ENCODE data around the gene MVB12B. TPM values are rescaled to one million over a fixed set of nuclear protein-coding genes. Genes with fewer than 3 reads are reported as not detected.

MVB12B gene
- total RNA-seq, 4 donors from 2014 or later, result 10.2 to 25.7 (median 14.0) TPM

DNA sequence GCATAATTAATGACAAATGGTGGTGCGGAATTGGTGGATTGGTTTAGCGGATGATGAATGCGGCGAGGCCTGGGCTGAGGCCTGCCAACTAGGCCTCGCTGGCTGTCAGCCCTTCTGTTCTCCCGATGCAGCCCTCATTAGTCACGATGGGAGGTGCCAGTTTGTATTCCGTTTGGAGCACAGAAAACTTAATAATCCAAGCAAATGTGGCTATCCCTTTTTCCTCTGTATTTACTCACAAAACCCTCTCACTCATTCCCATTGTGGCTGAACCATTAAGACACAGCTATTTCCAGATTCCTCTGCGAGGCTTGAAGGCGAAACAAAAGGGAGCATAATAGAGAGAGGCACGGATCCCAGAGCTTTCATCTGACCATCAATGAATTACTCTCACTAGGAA lies 114.3 kb downstream of the MVB12B start:
- no peaks in the 10 kb centered on the region for H3K27me3 ChIP-seq
- H3K27ac ChIP-seq, result no peak overlapping the region
- WGBS, result 81% methylated on average over 11 of the region's 11 CpGs
- TF ChIP-seq EP300 (IDR thresholded peaks at IDR 0.05) (no peak), POLR2AphosphoS5 (IDR thresholded peaks at IDR 0.05) (no peak), POLR2A (IDR thresholded peaks at IDR 0.05) (no peak)
- TF ChIP-seq, protein P1, sequence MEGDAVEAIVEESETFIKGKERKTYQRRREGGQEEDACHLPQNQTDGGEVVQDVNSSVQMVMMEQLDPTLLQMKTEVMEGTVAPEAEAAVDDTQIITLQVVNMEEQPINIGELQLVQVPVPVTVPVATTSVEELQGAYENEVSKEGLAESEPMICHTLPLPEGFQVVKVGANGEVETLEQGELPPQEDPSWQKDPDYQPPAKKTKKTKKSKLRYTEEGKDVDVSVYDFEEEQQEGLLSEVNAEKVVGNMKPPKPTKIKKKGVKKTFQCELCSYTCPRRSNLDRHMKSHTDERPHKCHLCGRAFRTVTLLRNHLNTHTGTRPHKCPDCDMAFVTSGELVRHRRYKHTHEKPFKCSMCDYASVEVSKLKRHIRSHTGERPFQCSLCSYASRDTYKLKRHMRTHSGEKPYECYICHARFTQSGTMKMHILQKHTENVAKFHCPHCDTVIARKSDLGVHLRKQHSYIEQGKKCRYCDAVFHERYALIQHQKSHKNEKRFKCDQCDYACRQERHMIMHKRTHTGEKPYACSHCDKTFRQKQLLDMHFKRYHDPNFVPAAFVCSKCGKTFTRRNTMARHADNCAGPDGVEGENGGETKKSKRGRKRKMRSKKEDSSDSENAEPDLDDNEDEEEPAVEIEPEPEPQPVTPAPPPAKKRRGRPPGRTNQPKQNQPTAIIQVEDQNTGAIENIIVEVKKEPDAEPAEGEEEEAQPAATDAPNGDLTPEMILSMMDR (IDR thresholded peaks at IDR 0.05), result no peak
- DNase-seq (ENCODE audit: low spot score in 2 of 2), result no peak
- peaks cover 3% of the 10 kb centered on the region for H3K36me3 ChIP-seq
- peaks cover 18% of the 10 kb centered on the region for H3K4me1 ChIP-seq
- no peaks in the 10 kb centered on the region for H3K9me3 ChIP-seq
- H3K4me3 ChIP-seq, result no peak overlapping the region

DNA sequence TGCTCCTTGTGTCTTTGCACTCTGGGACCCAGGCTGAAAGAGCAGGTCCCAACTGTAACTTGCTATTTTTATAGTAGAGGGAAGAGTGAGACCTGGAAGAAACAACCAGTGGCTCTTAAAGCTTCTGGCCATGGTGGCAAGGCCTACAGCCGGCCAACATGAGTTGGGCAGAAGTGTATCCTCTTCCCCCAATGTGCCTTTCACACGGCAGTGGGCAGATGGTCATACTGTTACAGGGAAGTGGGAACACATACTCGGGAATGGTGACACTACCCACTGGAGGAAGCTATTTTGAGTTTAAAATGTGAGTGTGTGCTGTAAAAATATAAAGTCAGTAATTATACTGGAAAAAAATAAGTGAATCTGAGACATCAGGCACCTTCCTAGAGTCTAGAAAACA lies 116.0 kb downstream of the MVB12B start:
- no peak overlapping the region for H3K27ac ChIP-seq
- H3K27me3 ChIP-seq, result no peaks in the 10 kb centered on the region
- no peak overlapping the region for H3K4me3 ChIP-seq
- H3K4me1 ChIP-seq, result peaks cover 10% of the 10 kb centered on the region
- no peak for TF ChIP-seq EP300 (IDR thresholded peaks at IDR 0.05)
- TF ChIP-seq, protein P1 (IDR thresholded peaks at IDR 0.05), result no peak
- no peak for TF ChIP-seq POLR2A (IDR thresholded peaks at IDR 0.05)
- TF ChIP-seq POLR2AphosphoS5 (IDR thresholded peaks at IDR 0.05), result no peak
- DNase-seq (ENCODE audit: low spot score in 2 of 2), result no peak
- no peaks in the 10 kb centered on the region for H3K36me3 ChIP-seq
- no peaks in the 10 kb centered on the region for H3K9me3 ChIP-seq
- 94% methylated on average over 3 of the region's 3 CpGs for WGBS

DNA sequence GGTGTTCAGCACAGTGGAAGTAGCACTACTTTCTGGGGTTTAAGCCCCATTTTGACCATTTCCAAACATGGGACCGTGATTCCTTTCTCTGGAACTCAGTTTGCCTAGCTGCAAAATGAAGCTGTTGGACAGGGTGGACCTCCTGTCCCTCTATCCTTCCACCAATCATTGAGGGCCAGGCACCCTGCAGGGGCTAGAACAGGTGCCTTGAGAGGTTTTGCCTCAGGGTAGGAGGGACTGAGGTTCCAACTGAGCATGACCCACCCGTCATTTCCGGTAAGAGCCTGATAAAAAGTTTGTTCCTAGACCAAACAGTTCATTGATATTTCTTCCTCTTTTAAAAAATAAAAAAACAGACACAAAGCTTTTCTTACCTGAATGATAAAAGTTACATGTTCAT lies 116.5 kb downstream of the MVB12B start:
- Histone ChIP-seq H3K27ac (no peak overlapping the region), H3K9me3 (no peaks in the 10 kb centered on the region), H3K4me3 (no peak overlapping the region), H3K27me3 (no peaks in the 10 kb centered on the region), H3K4me1 (peaks cover 10% of the 10 kb centered on the region), H3K36me3 (no peaks in the 10 kb centered on the region)
- DNase-seq (ENCODE audit: low spot score in 2 of 2), result no peak
- TF ChIP-seq POLR2AphosphoS5 (IDR thresholded peaks at IDR 0.05), result no peak
- no peak for TF ChIP-seq POLR2A (IDR thresholded peaks at IDR 0.05)
- WGBS, result 91% methylated on average over 3 of the region's 3 CpGs

DNA sequence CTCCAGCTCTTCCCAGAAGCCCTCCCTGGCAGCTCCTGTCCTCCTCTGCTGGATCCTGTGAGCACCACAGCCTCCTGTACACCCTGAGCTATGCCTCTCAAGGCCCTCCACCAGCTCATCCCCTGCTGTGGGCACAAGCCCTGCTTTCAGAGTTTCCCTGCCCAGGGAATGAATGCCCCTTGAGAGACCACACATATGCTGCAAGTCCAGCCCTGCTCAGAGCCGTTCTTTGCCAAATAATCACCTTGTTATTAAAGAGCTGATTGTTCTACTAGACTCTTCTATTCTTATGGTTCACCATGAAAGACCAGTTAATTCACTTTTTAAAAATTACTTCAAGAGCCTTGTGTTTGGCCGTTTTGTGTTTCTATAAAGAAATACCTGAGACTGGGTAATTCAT lies 121.5 kb downstream of the MVB12B start:
- H3K4me1 ChIP-seq, result no peaks in the 10 kb centered on the region
- H3K27me3 ChIP-seq, result no peaks in the 10 kb centered on the region
- no peak for DNase-seq (ENCODE audit: low spot score in 2 of 2)
- no peak overlapping the region for H3K27ac ChIP-seq
- TF ChIP-seq POLR2A (IDR thresholded peaks at IDR 0.05), result no peak
- TF ChIP-seq, protein P1 (IDR thresholded peaks at IDR 0.05), result no peak
- TF ChIP-seq EP300 (IDR thresholded peaks at IDR 0.05), result no peak
- no peak for TF ChIP-seq POLR2AphosphoS5 (IDR thresholded peaks at IDR 0.05)
- no peaks in the 10 kb centered on the region for H3K9me3 ChIP-seq
- 87% methylated on average over 2 of the region's 2 CpGs for WGBS
- H3K4me3 ChIP-seq, result no peak overlapping the region
- H3K36me3 ChIP-seq, result peaks cover 9% of the 10 kb centered on the region

DNA sequence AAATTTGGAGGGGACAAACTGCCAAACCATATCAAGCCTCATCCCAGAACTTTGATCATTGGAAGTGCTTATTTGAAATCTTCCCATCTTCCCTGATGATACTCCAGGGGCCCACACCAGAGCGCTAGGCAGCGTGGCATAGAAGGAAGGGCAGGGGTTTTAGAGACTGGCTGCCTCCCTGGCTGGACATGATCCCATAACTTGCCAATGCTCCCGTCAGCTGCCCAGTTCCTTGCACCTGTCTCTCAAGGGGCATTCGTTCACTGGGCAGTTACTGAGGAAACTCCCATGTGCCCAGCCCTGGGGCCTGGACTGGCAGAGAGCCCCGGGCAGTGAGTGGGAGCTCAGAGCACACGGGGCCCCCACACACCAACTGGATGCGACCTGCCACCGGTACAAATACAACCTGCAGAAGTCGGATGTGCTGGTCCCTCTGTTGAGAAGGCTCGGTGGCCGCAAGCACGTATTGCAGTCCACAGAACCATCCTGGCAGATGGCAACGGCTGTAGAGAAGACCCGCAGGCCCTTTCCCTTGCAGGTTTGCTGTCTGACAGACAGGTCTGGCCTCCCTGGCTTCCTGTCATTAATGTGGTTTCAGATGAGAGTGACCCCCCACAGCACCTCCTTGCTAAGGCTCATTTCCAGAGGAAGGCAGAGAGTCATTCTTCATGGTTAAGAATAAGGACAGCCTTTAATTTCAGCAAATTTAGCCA lies 122.4 kb downstream of the MVB12B start:
- H3K4me3 ChIP-seq, result no peak overlapping the region
- WGBS, result 90% methylated on average over 2 of the region's 14 CpGs
- no peak overlapping the region for H3K27ac ChIP-seq
- H3K9me3 ChIP-seq, result no peaks in the 10 kb centered on the region
- peaks cover 9% of the 10 kb centered on the region for H3K36me3 ChIP-seq
- no peaks in the 10 kb centered on the region for H3K27me3 ChIP-seq
- DNase-seq (ENCODE audit: low spot score in 2 of 2), result no peak
- H3K4me1 ChIP-seq, result no peaks in the 10 kb centered on the region
- TF ChIP-seq POLR2AphosphoS5 (IDR thresholded peaks at IDR 0.05), result no peak
- TF ChIP-seq, protein P1 (IDR thresholded peaks at IDR 0.05), result no peak
- TF ChIP-seq POLR2A (IDR thresholded peaks at IDR 0.05), result no peak
- no peak for TF ChIP-seq EP300 (IDR thresholded peaks at IDR 0.05)
